HG02642 (cell line): ENCODE data around the gene DPH5.
A peak's percentile ranks its signal among the peaks of the same experiment; 100 is the strongest.
"Not testable (repeated sequence)": the region's sequence is repeated elsewhere in the genome, so short reads cannot be mapped to it uniquely, and the experiment has no call there.

Source experiments
- ATAC-seq: cut with Tn5 transposase; IDR thresholded peaks from one replicate; pipeline ENCODE4 v1.9.1; 2021; ENCODE audit warnings: mild to moderate bottlenecking; ENCODE audit not compliant: unreplicated experiment, poor library complexity

Gene DPH5

DNA sequence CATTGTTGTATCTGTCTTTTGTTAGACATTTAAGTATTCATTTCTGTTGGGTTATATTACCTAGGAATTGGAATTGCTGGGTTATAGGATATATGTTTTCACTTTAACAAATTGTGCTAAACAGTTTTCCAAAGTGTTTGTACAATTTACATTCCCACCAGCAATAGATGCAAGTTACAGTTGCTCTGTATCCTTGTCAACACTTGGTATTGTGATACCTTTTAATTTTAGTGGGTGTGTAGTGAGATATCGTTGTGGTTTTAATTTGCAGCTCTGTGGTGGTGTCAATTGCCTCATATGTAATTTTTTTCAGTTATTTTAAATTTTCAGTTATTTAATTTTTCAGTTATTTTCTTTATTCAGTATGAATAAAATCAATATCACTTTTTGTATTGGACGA lies 7.4 kb upstream of the DPH5 start:
- no peak for ATAC-seq

DNA sequence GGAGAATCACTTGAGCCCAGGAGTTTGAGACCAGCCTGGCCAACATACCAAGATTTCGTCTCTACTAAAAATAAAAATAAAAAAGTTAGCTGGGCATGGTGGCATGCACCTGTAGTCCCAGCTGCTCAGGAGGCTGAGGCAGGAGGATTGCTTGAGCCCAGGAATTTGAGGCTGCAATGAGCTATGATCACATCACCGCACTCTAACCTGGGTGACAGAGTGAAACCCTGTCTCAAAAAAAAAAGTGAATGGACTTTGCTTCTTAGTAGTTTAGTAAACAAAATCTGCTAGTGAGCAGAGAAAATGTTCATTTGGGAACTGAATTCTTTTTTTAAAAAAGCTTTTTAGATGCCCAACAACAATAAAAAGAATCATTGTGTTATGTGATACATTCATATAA lies 6.5 kb upstream of the DPH5 start:
- not testable (repeated sequence) for ATAC-seq

DNA sequence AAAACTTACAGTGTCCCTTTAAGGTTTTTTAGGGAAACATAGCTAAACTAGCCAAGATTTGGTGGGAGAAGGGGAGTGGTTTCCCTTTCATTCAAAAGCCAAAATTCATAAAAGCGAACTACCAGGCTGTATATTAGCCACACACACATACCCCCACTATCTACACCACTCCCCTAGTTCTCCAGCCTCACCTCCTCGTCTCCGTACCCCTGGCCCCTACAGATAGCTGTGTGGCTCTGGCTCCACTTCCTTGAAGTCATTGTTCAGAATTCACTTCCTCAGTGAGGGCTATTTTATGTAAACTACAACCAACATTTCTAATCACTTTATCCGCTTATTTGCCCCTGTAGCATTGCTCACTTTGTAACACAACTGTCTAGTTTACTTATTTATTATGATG lies 5.3 kb upstream of the DPH5 start:
- ATAC-seq = no peak

DNA sequence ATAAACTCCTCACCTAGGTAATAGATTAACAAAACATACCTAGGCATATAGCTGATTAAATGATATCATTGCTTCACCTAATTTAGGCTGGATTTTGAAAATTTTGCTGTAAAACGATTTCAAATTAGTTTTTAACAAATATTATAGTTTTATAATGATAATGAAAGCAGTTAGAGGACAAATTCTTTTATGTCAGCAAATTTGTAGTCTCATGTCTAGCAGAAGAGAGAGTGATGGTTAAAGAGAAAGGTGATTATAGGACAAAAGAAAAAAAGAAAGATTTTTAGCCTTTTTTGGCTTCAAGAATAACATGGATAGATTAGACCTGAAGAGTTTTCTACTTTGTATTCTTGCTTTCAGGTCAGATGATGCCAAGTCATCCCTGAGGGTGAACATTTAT lies 3.6 kb upstream of the DPH5 start:
- no peak for ATAC-seq

DNA sequence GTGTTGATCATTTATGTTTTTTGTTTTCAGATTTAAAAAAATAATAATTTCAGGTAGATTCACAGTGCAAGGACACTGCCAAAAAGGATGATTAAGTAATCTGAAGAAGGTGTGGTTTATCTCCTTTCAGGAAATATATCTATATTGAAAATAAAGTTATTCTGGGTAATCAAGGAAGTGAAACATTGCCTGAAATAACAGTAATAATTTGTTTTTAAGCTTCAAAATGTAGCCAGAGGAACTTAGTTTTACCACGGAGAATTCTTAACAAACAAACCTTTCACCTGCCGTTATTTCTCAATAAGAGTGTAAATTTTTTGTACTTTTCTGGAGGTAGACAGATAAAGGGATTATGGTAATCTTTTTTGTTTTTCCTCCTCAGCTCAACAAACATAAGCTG lies 2.9 kb upstream of the DPH5 start:
- ATAC-seq = no peak

DNA sequence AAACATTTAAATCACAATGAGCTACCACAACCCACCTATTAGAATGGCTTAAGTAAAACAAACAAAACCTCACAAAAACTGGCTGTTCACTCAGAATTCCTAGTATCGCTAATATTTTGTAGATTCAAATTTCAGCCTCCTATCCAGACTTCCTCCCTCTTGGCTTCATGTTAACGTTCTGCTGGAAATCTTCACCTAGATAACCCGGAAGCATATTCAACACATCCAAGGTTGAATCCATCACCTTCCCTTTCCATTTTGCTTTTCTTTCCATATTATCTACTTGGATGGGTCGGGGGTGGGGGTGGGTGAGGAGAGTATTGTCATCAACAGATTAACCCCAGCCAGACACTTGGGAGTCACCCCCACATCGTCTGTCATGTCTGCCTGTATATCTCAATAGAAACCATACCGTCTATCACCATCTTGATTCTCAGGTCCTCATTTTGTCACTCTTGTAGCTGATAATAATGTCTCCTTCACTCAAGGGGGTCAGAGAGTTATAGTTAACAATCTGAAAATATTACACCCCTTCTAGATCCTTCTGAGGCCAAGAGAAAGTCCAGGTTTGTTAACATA lies 1.7 kb upstream of the DPH5 start:
- no peak for ATAC-seq

DNA sequence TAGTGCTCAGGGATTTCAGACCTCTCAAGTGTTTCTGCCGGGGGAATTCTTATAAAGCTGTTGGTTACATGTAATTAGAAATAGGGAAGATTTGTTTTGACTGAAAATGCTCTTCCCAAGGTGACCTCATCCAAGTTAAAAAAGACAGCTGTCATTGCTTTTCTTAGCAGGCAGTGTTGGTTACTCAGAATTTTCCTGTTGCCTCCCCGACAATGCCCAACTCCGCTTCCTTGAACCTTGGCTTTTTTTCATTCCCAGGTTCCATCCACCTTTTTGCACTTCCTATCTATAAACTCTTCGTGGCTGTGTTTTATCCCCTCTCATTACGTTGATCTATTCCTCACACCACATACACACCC lies 825 bp upstream of the DPH5 start:
- ATAC-seq = no peak

DNA sequence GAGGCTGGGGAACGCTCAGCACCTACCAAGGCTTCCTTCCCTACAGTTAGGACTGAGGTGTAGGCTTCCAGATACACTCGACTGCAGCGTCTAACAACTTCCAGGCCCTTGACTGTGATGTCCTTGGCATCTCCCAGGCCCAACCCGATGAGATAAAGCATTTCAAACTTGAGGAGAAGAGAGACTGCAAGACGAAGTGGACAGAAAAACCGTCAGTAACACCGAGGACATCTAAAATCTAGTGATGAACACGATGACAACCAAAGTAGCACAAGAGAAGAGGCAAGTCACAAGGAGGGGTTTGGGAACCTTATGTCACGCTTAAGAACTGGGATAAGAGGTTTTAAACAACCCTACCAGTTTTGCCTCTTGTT lies 314 bp downstream of the DPH5 start:
- peak; percentile 36 for ATAC-seq

DNA sequence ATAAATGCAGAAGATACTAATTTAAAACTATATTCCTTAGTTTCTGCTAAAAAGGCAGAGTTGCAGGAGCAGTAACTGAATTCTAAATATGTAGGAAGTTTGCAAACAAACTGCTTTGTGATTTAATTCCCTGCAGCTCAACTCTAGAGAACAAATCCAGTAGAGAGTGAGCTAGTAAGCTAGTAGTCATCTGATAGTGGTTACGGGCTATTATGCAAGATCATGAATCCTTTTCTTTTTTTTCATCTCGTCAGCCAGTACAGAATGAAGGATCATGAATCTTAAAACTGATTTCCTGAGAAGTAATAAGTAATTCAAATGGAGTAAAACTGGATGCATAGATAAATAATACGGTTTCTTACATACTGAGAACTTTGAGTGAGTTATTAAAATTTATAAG lies 3.3 kb downstream of the DPH5 start:
- ATAC-seq = no peak

DNA sequence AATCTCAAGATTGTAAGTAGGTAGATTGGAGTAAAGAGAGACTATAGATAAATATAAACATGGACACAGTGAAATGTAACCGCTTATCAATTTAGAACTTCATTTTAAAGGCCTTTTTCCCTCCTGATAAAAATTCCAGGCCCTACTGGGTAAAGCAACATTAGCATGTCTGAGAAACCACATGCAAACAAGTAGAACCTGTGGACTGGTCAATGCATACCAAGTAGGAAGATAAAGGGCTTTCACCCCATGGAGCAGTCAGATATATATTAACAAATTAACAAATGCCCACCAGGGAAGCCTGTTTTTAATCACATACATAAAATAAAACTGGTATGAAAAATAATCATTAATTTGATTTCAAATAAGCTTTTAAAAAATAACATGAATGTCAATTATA lies 8.1 kb downstream of the DPH5 start:
- no peak for ATAC-seq

DNA sequence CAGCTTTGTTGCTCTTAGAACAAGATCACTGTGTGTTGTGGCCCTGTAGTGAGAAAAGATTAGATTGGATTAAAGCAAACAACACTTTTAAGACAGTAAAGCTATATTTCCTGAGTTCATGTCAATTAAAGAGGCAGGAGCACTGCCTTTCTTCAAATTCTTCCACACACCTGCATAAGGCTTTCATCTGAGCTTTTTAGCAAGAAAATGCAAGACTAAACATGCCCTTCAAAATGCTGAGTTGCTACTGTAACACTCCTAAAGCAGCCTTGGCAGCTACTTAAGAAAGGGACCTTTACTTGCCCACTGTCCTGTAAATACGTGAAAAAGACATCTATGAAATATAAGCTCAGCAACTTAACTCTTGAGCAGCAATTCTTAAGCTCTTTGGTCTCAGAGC lies 11.8 kb downstream of the DPH5 start:
- no peak for ATAC-seq

DNA sequence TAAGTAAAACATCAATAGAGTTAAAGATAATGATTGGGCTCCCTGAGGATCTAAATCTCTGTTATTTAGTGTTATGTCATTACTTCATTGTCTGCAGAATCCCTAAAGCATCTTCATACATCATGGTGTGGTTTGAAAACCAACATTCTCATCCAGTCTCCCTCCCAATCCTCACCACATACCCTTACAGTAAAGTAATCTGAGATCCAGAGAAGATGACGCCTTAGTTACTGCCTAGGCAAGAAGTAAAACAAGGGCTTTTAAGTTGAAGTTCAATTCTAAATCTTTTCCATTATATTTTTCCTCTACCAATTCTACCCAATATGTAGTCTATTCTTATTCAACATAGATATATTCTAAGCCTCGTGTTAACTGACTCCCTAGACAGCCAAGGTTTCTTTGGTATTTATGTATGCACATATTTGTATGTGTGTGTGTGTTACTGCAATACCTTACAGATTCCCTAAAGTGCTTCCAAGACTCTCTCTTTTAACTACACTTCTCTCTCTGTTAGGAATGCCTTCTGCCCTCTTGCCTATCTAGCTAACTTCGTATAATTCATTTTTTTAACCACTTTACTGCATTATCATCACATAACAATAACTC lies 17.3 kb downstream of the DPH5 start:
- no peak for ATAC-seq

DNA sequence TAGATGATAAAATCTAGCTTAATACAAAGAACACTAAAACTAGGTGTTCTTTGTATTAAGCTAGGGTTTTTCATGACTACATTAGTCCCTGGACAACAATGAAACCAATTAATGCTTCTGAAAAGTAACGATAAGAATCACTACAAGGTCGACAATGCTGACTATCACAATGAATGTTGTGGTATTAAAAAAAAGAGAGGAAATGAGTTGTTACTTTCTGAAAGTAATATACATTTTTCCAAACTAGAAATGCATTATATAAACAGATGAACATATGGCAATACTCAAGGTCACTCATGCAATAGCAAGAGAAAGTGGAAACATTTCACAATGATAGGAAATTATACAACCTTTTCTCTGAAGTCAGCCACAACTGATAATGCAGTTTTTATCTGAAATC lies 19.0 kb downstream of the DPH5 start:
- ATAC-seq = no peak

DNA sequence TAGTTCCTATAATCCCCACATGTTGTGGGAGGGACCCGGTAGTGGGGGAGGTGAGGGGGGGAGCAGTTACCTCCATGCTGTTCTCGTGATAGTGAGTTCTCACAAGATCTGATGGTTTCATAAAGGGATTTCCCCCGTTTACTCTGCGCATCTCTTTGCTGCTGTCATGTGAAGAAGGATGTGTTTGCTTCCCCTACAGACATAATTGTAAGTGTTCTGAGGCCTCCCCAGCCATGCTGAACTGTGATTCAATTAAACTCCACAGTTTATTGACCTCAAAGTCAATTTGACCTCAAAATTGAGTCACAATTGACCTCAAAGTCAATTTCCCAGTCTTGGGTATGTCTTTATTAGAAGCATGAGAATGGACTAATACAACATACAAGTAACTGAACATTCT lies 19.7 kb downstream of the DPH5 start:
- ATAC-seq = no peak

DNA sequence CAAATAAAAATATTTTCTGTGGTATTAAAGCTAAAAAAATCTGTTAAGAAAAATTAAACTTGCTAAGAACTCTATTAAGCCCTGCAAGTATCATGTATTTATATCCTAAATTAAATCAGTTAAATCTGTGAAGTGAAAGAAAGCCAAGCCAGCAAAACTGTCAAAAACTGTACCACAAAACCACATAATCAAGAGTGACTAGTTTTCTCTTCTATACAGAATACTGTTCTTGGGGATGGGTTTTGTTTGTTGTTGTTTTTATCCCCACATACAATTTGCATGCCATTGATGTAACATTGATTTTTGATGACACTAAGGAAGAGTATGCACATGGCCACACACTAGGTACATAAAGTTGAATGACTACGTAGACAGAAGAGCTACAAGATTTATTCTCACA lies 20.4 kb downstream of the DPH5 start:
- ATAC-seq = no peak

DNA sequence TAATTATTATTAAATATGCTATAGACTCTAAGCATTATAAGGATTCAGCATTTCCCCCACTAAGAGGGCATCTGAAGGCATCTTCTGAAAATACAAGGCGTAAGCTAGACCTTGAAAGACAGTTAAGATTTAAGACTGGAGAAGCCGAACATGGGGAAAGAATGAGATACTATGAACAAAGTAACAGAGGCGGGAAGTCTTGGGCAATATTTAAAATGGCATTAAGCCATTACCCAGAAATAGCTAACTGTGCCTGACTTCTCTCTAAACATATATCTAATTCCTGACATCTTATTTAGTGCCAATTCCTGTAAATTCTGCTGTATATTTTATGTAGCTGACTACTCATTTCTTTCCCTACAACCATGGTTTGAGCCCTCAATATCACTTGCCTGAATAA lies 20.9 kb downstream of the DPH5 start:
- ATAC-seq = no peak

DNA sequence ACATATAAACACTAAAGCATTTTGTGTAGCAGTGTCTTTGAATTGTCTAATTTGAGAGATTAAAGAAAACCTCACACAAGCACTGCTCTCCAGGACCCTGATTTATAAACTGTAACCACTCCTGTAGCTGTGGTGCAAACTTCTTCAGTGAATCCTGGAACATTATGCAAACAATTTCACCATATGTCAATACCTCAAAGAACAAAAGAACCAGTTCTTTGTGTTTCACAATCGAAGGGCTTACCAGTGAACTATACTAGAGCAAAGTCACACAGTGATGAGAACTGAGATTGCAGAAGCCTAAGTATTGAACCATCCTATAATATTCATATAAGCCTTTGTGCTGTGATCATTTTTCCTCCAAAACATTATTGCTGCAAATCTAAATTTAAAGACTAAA lies 21.5 kb downstream of the DPH5 start:
- no peak for ATAC-seq

DNA sequence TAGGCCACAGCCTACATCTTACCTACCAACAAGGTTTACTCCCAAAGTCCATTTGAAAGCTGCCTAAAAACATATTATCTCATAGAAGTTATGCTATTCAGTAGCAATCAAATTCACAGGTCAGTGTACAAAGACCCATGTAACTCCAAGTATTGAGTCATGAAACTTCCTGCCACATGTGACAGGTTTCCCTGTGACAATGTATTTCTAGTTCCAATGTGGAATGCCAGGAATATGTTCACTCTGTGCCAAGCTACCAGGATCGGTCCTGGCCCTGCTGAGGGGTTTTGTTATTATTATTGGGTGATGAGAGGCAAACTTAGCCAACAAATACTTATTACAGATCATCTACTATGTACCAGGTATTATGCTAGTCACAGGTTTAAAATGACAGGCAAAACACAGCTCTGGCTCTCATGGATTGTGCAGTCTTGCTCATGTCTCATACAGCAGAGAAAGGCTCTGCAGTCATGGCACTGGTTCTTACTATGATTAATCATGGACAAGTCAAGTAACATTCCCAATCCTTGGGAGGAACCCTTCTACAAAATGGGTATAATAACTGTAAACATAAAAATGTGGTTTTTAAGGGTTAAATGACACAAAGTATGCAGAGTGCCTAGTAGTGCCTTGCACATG lies 22.5 kb downstream of the DPH5 start:
- ATAC-seq = no peak

DNA sequence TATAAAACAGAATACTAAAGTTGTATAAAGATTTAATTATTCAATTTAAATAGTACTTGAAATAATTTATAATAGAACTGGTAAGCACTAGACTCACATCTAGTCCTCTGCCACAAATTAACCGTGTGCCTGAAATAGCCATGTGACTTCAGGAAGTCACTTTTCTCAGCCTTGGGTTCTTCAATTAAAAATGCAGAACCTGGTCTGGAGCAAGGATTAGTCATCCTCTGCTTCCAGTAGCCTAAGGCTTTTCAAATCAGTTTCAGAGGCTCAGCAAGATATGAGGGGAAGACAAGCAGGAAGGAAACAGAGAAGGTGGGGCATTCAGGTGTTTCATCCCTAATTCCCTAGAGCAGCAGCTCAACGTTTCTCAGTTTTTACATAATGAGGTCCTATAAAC lies 23.0 kb downstream of the DPH5 start:
- ATAC-seq = no peak

DNA sequence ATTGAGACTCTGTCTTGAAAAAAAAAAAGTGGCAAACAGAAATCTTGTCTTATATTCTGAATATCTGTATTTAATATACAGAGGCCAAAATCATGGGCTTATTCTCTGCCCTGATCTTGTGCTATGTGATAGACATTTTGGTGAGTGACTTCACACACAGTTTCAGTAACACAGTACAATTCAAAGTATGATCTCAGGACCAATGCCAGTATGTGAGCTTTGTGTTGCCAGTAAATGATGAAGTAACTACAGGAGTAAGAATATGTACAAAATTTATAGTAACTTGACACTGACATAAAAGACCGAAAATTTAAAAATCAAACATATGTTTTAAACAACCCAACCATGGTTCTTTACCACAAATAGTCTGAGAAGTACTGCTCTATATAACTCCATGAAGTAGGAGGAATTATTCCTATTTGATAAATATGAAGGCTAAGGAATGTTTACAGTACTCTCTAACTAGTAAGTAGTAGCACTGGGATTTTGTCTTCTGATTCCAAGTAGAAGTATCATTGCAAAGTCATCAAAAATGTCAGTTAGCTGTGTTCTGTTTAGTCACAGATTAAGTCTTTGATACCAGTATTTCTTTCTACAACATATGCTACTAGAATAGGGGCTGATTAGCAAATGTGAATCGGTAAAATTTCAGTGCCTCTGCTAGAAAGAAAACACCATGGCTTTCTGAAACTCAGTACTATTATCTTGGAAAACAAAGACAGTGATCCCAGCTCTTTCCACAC lies 25.3 kb downstream of the DPH5 start:
- ATAC-seq = no peak

DNA sequence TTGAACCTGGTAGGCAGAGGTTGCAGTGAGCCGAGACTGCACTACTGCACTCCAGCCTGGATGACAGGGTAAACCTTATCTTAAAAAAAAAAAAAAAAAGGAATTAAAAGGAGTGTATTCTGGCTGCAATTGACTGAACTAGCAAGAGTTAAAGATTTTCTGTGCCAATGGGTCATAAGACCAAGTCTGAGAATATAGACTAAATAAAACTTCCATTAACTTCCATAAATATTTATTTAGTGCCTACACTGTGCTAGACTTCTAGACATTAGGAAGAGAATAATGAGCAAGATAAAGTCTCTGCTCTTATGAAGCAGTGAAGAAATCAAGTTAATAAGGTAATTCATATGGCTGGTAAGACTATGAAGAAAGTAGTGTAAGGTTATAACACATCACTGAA lies 27.2 kb downstream of the DPH5 start:
- ATAC-seq = no peak
